GM19025 (cell line): ENCODE data around the gene TMEM150A.
"Not testable (repeated sequence)": the region's sequence is repeated elsewhere in the genome, so short reads cannot be mapped to it uniquely, and the experiment has no call there.

Experiments
- ATAC-seq: cut with Tn5 transposase; IDR thresholded peaks from one replicate; pipeline ENCODE4 v1.9.1; 2021; ENCODE audit warnings: mild to moderate bottlenecking, low read depth, moderate library complexity; ENCODE audit not compliant: unreplicated experiment

Gene TMEM150A

DNA sequence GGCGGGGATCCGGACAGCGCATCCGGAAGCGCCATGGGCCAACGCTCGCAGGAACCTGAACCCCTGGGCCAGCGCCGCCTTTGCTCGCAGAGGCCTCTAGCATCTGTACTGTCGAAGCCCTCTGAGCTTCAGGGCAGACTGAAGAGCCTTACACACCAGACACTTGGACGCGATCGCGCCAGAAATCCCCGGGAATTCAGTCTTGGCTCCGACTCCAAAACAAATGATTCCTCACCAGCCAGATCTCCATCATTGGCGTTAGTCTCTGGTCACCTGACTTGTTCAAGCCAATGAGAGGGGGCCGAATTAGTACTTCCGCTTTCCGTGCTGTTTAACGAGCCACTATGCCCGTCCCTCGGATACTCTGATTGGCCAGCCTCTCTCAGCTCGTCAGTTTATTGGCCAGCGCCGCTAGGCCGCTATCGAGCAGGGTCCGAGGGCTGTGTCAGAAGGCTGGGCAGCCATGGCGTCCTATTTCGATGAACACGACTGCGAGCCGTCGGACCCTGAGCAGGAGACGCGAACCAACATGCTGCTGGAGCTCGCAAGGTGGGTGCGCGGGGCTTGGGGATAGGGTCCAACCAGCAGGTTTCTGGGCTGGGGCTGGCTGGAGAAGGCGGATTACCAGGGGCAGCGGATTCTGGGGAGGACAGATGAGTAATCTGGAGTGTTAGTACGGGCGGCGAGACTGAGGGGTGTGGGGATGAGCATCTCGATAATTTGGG is 7.0 kb downstream of the TMEM150A start, which contains the start of gene RNF181:
TSS of gene RNF181 (plus strand) at position 445 of the 725 bp plus-strand sequence. CDS start at position 464, 19 bp downstream.
- peak; percentile 99 for ATAC-seq

DNA sequence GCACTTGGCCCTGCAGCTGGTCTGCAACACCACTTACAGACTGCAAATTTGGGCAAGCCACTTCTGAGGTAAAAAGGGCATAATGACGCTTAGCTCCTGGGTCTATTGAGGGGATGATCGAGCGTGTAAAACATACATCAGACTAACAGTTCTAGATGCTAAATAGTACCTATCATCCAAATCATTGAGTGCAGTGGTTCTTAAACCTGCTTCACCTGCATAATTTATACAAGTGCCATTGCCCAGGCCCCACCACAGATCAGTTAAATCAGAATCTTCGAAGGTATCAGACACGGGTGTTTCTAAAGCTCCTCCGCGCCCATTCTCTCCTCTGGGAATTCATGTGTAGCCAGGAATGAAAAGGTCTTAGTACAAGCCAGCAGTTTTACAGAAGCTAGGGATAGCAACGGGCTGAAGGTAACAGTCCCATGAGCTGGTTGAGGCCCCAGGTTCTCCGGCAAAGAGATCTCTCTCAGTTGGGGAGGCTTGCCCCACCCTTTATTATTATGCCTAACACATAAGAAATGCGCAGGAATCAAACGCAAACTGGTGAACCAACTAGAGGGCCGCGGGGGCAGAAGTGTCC is 7.7 kb downstream of the TMEM150A start:
- no peak for ATAC-seq

DNA sequence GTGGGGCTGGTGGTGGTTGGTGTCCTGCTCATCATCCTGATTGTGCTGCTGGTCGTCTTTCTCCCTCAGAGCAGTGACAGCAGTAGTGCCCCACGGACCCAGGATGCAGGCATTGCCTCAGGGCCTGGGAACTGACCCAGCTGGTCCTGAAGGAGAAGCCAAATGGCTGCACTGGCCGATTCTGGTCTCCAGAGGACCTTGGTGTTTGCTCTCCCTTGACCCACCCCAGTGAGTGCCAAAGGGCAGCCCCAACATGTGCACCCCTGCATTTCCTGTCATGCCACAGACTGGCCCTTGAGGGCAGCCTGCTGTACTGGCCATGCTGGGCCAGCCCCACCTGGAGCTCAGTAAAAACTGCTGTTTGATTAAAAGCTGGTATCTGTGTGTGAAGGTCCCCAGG is 9.5 kb downstream of the TMEM150A start:
- ATAC-seq: no peak

DNA sequence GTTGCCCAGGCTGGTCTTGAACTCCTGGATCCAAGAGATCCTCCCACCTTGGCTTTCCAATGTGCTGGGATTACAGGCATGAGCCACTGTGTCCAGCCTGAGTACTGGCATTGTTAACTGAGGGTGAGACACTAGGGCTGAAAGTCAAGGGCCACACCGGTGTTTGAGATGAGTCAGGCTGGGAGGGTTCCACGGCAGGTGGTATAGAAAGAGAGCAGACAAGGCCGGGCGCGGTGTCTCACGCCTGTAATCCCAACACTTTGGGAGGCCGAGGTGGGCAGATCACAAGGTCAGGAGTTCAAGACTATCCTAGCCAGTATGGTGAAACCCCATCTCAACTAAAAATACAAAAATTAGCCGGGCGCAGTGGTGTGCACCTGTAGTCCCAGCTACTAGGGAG is 10.2 kb downstream of the TMEM150A start:
- ATAC-seq: not testable (repeated sequence)

DNA sequence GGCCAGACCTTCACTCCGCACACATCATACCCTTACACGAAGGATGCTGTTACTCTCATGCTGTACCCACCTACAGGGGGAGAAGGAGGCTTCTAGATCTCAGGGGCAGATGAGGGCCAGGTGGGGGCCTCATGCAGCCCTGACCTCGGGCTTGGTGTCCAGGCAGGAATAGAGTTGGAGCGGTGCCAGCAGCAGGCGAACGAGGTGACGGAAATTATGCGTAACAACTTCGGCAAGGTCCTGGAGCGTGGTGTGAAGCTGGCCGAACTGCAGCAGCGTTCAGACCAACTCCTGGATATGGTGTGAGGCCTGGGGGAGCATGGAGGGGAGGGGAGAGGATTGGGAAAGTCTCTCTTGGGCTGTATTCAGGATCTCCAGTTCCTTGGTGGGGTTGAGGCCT is 10.9 kb downstream of the TMEM150A start:
- no peak for ATAC-seq

DNA sequence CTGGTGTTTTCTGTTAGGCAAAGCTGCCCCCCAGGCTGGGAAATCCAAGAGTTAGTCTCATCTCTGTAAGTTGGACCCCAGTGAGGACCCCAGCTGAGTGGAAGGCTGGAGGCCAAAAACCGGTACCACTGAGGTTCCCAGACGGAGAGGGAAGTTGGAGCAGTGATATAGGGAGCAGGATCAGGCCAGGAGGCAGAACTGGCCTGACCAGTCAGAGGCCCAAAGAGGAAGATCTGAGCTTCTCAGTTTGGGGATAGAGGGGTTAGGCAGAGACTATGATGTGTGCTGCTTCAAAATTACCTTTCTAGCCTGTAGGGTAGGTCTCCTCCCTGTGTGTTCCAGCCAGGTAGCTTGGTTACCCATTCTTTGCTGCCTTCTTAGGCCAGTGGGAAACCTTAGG is 11.5 kb downstream of the TMEM150A start:
- no peak for ATAC-seq

DNA sequence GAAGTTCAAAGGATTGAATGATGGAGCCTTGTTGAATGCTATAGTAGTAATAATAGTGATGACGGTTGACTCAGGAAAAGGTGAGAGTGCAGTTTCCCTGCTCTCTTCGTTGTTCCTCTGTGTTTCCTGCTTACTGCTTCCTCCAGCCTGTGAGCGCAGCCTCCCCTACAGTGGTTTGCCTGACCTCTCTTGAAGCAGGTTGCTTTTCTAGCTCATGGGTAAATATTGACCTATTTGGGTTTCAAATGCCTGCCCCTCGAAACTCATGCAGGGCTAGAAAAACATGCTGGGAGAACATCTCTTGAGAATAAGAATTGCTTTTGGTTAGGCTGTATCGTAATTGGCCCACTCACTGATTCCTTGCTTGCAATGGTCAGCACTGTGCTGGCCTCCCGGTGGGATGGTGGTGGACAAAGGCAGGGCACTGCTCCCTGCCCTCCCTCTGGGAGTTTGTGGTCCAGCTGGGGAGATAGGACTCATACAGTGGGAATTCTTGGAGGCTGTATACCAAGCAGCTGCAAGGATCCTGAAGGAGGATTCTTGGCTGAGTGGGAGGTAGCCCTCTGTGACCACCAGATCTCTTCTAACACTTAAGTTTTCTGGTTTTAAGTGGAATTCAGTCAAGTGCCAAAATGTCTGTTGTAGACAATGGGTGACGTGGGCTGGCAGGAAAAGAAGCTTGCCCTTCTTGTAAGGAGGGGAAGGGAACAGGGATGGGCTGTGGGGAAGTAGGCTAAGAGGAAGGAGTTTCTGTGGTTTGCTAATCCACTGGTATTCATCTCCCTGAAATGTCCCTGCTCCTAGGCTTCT is 12.3 kb downstream of the TMEM150A start:
- ATAC-seq: no peak

DNA sequence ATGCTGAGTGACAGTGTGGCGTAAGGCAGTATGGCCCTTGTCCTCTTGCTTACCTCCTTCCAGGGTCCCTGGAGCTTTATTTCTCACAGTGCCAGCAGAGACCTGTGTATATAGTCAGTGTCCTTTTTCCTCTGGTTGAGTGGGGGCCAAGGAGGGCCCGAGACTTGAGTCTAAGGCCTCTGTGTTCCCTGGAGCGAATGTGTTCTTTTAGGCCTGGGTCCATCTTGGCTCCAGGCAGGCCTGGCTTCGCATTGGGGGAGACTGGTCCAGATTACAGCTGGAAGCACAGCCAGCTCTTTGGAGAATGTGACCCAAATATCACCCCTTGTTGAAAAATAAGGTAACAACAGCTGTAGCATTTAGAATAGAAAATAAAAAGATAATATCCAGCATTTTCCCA is 13.3 kb downstream of the TMEM150A start:
- ATAC-seq: no peak

DNA sequence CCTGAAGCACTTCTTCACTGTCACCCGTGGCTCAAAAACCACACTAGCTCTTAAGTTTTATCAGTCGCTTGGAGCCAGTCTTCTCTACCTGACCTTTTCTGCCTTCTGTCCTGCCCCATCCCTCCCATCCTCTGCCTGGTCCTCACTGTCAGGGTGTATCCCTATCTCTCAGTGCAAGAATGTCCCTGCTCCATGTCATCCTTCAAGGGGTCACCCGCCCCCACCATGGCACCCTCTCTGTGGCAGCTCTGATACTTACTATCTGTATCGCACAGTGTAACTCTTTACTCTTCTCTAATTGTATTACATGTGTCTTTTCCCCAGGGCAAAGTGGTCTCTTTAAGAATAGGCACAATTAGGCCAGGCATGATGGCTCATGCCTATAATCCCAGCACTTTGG is 13.9 kb downstream of the TMEM150A start:
- ATAC-seq: no peak

DNA sequence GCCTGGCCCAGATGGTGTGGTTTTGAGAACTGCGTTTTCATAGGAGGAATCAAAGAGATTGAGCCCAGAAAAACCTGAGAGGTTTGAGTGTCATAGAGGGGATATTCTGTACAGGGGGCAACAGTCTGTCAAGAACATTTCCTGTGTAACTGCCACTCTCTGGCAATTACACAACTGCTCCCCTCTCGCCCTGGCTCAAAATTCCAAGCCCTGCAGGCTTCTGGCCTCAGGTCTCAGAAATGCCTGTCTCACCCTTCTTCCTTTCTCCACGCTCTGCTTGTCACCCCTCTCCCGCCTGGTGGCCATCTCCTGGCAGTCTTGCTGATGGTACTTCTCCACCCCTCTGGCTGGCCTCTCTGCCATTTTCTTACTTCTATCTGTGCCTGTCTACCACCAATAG is 14.3 kb downstream of the TMEM150A start:
- ATAC-seq: no peak

DNA sequence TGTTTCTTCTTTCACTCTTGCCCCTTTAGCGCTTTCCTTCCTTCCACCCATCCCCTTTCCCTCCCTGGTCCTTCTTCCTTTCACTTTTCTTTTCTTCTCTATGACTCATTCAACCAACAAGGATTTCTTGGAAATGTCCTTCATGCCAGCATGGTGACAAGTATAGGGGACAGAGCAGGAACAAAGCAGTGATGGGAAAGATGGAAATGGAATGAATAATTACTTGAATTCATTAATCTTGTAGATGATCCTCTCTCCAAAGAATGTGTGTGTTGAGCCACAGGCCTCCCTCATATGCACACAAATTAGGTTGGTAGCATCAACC is 16.8 kb downstream of the TMEM150A start:
- ATAC-seq: no peak

DNA sequence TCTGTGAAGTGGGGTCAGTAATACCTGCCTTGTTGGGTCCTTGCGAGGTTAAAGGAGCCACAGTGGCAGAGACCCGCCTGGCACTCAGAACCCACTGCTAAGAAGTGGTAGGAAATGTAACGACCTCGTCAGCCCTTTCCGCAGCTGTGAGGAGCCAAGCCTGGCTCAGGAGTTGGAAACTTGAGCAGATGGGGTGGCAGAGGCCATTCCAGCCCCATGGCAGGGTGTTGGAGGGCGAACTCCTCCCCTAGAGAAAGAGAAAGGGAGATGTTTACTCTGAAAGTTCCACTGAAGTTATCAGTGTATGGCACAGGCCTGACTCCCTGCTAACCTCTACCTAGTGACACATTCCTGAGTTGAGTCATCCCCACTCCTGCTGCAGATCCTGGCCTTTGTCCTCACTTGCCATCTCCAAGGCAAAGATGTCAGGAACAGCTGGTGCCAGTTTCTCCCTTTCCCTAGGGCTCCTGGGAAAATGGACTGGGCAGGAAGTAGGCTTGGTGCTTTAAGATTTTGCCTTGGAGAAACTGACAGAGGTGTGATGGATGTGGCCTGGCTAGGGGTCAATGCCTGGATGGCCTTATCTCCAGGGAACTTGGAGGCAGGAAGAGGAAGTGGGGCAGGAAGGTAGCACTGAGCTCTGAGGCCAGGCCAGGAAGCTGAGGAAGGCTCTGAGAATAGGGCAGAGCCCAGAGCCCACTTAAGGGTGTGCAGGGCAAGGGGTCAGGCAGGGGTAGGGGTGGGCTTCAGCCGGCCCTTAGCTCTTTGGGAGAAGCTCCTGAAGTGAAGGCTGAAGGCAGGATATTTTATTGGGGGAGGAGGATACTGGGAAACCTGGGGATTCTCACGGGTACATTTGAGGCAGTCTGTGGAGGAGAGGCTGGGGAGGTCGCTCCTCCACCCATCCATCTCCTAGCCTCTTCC is 17.4 kb downstream of the TMEM150A start:
- ATAC-seq: peak; percentile 37

DNA sequence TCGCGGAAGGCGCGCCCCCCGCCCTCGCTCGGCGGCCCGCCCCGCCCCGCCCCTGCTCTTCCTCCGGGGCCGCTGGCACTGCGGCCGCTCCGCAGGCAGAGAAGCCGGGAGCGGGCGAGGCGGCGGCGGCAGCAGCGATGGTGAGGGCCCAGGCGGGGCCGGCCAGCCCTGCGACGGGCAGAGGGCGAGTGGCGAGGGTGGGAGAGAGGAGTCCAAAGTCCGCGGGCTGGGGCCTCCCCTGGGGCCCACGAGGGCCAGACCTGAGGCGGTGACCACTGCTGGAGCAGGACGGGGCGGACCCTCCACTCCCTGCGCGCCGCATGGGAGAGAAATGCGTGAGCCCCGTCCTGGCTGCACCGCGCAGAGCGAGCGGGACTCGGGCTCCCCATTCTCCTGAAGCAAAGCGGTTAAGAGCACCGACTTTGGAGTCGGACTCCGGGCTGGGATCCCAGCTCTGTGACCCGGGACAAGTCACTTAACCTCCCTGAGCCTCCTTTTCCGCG is 18.1 kb downstream of the TMEM150A start, which contains the start of gene VAMP5:
TSS of gene VAMP5 (plus strand) at position 78 of the 503 bp plus-strand sequence. CDS start at position 138, 60 bp downstream.
- ATAC-seq: peak; percentile 38

DNA sequence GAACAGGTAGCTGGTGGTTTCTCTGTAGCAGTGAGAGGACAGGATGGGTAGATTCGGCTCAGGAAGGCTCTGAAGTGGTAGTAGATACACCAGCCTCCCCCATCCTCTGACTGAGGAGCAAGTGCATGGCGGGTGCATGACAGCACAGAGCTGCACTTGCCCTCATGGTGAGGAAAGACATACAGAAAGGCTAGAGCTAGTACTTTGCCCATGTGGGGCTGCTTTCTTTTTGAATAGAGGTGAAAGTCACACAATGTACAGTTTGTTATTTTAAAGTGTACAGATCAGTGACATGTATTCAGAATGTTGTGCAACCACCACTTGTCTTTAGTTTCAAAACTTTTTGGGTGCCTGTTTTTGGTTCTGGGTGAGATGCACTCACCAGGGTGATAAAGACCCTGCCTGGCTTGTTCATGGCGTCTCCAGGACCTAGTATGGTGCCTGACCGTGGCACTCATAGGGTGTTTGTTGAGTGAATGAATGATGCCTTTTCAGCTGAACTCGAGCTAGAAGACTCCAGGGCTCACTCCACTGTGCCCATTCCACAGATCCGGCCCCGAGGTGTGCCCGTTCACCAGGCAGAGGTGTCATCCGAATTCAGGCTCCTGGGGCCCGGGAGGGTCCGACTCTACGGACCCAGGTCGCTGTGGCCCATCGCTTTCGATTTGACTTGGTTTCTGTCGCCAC is 18.7 kb downstream of the TMEM150A start:
- ATAC-seq: peak; percentile 54

DNA sequence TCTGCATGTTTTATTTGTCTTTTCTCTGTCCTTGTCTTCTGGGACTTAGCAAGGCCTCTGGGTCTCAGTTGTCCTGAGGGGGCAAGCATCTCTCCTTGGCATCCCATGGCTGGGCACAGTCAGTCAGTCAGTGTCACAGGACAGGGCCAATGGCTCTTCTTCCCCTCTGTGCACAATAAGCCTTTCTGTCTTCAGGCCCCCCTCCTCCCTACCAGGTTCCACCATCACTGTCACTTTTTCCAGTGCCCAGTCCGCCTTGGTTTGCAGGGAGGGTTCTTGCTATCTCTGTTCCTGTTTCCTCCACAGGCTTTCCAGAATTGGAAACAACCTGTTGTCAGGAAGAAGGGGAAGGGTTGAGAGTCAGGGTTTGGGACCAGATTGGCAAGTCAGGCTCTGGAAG is 20.0 kb downstream of the TMEM150A start:
- ATAC-seq: no peak

DNA sequence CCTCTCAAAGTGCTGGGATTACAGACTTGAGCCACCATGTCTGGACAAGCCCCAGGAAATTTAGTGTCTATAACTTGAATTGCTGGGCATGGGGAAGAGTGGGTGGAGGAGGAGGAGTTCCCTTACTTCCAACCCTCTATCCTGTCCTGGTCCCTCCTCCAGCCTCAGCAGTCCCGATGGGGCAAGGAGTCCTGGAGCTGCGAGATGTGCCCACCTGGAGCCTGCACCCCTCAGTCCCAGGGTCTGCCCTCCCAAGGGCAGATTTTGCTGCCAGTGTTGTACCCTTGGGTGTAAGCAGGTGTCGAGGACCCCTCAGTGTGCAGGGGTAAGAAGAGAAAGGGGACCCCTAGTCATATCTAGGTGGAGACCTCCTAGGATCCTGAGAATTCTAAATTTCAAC is 22.3 kb downstream of the TMEM150A start:
- no peak for ATAC-seq

DNA sequence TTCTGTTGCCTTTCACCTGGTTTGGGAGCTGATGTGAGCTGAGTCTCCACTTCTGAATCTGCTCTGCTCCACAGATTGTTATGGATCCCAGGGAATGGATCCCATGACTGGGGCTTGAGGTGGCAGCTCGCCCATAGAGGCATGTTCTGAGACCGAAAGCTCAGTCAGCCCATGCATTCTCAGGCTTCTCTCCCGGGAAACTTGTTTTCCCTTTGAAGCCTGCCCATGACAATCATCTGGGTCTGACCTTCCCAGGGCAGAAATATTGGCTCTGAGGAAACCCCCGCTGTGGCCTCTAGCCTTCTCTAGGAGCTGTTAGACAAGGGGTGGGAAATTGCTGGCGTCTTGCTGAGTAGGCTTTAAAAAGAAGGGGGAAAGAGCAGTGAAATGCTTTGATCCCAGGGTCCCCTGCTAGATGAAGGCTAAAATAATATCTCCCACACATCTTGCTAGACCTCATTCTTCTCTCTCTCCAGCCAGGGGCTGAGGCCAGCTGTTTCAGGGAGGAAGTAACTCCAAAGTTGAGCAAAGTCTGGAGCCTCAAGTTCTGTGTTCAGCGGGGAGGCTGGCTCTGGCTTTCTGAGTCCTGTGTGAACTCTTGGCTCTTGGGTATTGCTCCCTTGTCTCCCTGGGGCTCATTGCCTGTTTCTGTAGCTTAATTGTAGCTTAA is 23.1 kb downstream of the TMEM150A start:
- ATAC-seq: no peak

DNA sequence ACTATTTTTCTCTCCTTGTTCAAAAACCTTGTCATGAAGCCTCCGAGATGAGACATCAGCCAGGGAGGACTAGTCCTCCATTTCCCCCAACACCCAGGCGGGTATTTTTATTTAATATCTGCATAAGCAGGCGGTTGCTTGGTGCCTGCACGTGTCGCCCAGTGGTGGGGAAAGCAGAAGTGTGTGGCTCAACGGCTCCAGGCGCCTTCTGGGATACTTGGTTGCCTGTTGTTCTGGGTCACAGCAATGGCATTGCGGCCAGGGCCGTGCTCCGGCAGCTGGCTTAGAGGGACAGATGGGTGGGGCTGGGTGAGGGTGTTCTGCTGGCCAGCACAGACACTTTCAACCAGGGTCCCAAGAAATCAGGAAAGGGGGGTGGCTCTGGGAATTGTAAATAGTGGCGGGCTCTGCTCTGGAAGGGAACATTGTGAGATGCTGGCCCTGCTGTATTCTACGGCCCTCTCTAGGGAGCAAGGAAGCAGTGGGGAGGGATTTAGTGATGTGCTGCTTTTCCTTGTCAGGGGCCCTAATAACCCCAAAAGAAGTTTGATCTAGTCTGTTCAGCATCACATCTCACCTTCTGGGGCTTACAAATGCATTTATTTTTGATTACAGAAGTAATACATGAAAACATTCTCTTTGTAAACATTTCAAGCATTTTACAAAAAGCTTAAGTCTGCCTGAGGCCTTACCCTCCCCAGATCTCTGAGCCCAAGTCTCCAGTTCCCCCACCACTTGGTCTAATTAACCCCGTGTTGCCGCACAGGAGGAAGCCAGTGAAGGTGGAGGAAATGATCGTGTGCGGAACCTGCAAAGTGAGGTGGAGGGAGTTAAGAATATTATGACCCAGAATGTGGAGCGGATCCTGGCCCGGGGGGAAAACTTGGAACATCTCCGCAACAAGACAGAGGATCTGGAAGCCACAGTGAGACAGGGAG is 24.0 kb downstream of the TMEM150A start:
- peak; percentile 33 for ATAC-seq
